GM12892 (cell line): ENCODE measurements around the gene ASMTL.

ENCODE experiments used
- POLR2A ChIP-seq: IDR thresholded peaks from 2 replicates; pipeline ENCODE4 v1.6.1; 2011; ENCODE audit warnings: low read depth, low read length, control low read depth
- POLR2AphosphoS5 ChIP-seq: IDR thresholded peaks from 2 replicates; pipeline ENCODE4 v1.6.1; 2011; ENCODE audit warnings: low read depth, low read length, control low read depth

DNA sequence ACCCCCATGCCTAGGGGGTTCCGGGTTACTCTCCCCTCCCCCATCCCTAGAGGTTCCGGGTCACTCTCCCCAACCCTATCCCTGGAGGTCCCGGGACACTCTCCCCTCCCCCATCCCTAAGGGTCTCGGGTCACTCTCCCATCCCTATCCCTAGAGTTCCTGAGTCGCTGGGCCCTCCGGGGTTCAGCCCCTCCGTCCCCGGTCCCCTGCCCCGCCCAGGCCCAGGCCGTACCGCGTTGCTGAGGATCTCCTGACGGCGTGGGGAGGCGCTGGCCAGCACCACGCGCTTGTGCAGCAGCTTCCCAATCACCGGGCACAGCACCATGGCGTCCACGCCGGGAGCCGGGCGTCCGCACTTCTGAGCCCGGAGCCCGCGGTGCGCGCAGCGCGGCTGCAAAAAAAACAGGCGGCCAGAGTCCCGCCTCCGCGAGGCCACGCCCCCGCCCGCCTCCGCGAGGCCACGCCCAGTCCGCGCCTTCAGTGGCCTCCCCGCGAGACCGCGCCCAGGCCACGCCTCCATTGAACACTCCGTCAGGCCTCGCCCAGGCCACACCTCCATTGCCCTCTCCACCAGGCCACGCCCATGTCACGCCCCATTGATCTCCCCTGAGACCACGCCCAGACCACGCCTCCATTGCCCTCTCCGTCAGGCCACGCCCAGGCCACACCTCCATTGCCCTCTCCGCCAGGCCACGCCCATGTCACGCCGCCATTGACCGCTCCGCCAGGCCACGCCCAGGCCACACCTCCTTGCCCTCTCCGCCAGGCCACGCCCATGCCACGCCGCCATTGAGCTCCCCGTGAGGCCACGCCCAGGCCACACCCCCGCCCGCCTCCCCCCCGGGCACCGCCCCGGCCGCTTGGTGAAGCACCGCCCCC lies at the start of gene ASMTL:
- TF ChIP-seq POLR2AphosphoS5 (peak; percentile 89), POLR2A (peak; percentile 98)
